Neural cell (in vitro differentiated cells): ENCODE measurements around the gene ZNF304.

ENCODE experiments used
- EP300 ChIP-seq: fragments of 450-650 bp; conservative IDR thresholded peaks from 2 replicates; pipeline ENCODE4 v1.6.1; 2014; ENCODE audit warnings: antibody characterized with exemption, mild to moderate bottlenecking, moderate library complexity; ENCODE audit not compliant: poor library complexity, severe bottlenecking
- RAD21 ChIP-seq: fragments of 450-650 bp; conservative IDR thresholded peaks from 2 replicates; pipeline ENCODE4 v1.6.1; 2014; ENCODE audit warnings: antibody characterized with exemption, mild to moderate bottlenecking, moderate library complexity
- SMC3 ChIP-seq: fragments of 450-650 bp; conservative IDR thresholded peaks from 2 replicates; pipeline ENCODE4 v1.6.1; 2014; ENCODE audit warnings: antibody characterized with exemption, mild to moderate bottlenecking, moderate library complexity; ENCODE audit not compliant: poor library complexity
- TF ChIP-seq, protein P1 (sequence below): fragments of 450-650 bp; IDR thresholded peaks from 2 replicates; pipeline ENCODE4 v1.5.1; 2014; ENCODE audit warnings: antibody characterized with exemption, mild to moderate bottlenecking, moderate library complexity; ENCODE audit not compliant: poor library complexity, severe bottlenecking
- TF ChIP-seq, protein P2 (sequence below): IDR thresholded peaks from 2 replicates; pipeline ENCODE4 v1.6.1; 2012; ENCODE audit warnings: borderline replicate concordance

DNA sequence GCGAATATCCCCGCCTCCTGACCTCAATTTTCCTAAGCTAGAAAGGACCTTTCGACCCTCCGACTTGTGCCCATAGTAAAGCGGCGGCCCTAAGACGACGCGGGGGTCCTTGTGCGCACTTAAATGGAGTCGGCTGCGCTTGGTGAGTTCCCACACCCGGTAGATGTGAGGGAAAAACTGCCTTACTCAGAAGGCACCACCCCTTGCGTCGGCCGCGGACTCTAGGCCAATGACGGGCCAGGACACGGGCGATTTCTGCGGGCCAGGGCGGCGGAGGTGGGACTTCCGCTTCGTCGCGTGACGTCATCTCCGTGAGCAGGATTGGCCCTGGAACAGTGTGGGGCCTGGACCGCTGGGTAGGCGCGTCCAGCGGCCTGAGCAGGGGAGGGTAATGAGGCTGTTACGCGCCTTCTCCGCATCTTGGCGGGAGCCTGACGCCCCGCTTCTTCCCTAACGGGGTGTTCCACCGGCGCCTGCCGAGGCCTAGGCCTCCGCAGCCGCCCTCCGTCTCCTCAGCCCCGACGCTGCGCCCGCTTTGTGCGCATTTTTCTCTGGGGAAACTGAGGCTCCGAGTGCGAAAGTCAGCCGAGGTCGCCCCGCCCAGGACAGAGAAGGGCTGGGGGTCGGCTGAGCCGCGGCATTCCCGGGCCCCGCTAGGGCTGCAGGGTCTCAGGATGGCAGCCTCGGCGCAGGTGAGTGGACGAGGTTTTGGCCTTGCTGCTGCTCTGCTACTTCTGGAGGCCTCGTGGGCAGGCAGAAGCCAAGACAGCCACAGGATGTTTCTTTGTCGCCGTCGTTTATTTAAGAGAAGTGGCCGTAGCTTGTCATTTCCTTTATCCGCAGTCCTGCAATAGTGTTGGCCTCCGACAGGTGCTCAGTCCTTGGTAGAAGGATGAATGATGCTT is 30.6 kb upstream of the ZNF304 start, which contains the start of gene ZNF543:
- TF ChIP-seq, protein P1, sequence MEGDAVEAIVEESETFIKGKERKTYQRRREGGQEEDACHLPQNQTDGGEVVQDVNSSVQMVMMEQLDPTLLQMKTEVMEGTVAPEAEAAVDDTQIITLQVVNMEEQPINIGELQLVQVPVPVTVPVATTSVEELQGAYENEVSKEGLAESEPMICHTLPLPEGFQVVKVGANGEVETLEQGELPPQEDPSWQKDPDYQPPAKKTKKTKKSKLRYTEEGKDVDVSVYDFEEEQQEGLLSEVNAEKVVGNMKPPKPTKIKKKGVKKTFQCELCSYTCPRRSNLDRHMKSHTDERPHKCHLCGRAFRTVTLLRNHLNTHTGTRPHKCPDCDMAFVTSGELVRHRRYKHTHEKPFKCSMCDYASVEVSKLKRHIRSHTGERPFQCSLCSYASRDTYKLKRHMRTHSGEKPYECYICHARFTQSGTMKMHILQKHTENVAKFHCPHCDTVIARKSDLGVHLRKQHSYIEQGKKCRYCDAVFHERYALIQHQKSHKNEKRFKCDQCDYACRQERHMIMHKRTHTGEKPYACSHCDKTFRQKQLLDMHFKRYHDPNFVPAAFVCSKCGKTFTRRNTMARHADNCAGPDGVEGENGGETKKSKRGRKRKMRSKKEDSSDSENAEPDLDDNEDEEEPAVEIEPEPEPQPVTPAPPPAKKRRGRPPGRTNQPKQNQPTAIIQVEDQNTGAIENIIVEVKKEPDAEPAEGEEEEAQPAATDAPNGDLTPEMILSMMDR, result peak; percentile 16
- TF ChIP-seq EP300 (no peak), SMC3 (no peak), RAD21 (no peak)
- TF ChIP-seq, protein P2, sequence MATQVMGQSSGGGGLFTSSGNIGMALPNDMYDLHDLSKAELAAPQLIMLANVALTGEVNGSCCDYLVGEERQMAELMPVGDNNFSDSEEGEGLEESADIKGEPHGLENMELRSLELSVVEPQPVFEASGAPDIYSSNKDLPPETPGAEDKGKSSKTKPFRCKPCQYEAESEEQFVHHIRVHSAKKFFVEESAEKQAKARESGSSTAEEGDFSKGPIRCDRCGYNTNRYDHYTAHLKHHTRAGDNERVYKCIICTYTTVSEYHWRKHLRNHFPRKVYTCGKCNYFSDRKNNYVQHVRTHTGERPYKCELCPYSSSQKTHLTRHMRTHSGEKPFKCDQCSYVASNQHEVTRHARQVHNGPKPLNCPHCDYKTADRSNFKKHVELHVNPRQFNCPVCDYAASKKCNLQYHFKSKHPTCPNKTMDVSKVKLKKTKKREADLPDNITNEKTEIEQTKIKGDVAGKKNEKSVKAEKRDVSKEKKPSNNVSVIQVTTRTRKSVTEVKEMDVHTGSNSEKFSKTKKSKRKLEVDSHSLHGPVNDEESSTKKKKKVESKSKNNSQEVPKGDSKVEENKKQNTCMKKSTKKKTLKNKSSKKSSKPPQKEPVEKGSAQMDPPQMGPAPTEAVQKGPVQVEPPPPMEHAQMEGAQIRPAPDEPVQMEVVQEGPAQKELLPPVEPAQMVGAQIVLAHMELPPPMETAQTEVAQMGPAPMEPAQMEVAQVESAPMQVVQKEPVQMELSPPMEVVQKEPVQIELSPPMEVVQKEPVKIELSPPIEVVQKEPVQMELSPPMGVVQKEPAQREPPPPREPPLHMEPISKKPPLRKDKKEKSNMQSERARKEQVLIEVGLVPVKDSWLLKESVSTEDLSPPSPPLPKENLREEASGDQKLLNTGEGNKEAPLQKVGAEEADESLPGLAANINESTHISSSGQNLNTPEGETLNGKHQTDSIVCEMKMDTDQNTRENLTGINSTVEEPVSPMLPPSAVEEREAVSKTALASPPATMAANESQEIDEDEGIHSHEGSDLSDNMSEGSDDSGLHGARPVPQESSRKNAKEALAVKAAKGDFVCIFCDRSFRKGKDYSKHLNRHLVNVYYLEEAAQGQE, result peak; percentile 58
